GM12873 (cell line): Measurements from ENCODE around the gene PDP2.
A peak's percentile ranks its signal among the peaks of the same experiment; 100 is the strongest.

ENCODE experiments used
- TF ChIP-seq, protein P1 (sequence below): IDR thresholded peaks from 2 replicates; pipeline ENCODE4 v1.5.1; 2012; ENCODE audit warnings: low read depth, mild to moderate bottlenecking, moderate library complexity, low read length, control low read depth; ENCODE audit not compliant: insufficient read depth; ENCODE audit errors: missing control alignments

The PDP2 gene

DNA sequence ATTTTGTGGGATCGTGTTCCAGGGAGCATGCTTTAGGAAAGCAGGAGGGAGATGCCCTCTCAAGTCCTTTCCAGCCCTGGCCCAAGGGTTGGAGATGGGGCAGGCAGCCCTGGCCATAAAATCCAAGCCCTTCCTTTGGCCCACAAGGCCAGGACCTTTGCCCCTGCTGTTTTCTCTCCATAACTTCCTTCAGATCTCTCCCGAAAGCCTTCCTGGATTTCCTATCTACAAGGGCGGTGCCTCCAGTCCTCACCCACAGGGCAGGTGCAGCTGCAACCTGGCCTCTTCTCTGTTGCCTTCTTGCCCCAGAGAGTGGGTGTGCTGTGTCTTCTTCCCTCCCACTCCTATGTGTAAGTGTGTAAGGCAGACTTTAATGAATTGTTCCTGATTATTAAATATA is 8.5 kb upstream of the PDP2 start:
- TF ChIP-seq, protein P1, sequence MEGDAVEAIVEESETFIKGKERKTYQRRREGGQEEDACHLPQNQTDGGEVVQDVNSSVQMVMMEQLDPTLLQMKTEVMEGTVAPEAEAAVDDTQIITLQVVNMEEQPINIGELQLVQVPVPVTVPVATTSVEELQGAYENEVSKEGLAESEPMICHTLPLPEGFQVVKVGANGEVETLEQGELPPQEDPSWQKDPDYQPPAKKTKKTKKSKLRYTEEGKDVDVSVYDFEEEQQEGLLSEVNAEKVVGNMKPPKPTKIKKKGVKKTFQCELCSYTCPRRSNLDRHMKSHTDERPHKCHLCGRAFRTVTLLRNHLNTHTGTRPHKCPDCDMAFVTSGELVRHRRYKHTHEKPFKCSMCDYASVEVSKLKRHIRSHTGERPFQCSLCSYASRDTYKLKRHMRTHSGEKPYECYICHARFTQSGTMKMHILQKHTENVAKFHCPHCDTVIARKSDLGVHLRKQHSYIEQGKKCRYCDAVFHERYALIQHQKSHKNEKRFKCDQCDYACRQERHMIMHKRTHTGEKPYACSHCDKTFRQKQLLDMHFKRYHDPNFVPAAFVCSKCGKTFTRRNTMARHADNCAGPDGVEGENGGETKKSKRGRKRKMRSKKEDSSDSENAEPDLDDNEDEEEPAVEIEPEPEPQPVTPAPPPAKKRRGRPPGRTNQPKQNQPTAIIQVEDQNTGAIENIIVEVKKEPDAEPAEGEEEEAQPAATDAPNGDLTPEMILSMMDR: no peak

DNA sequence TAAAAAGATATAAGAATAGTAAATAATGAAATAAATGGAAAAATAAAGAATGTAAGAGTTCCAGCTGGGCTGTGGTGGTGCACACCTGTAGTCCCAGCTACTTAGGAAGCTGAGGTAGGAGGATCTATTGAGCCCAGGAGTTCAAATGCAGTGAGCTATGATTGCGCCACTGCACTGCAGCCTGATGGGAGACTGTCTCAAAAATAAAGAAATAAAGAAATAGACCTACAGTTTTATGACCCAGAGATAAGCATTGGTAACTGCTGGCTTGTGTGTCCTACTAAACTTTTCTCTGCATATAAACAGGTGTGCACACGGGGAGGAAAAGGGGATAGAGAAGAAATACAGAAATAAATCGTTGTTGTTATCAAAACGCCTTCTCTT is 7.8 kb upstream of the PDP2 start:
- TF ChIP-seq, protein P1: no peak

DNA sequence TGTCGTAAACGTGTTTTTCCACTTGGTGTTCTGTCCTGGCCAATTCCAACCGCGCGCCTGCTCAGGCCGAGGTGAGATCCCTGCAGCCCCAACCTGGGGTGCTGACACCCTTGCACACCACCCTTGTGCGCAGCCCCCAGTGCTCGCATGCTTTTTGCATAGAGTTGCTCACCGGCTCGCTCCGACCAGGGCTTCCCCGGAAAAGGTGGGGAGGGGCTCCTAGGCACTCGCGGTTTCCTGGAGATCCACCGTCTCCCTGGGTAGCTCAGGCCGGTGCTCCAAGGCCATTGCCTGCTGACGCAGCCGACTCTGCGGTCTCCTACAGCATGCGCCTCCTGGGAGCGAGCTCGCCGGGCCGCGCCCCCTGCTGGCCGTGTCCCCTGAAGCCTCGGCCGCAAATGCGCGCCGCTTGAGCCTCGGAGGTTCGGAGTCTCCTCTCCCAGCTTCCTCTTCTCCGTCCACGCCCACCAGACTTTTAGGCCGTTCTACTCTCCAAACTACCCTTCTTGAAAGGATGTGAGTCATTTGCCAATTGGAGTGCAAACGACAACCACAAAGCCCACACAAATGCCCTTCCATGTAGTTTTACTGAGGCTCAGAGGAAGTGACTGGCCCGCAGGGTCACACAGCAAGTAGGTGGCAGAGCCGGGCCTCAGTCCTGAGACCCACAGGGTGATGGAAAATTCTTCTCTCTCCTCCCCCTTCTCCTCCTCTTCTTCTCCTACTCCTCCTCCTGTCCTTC is 7.2 kb upstream of the PDP2 start:
- TF ChIP-seq, protein P1: peak; percentile 93

DNA sequence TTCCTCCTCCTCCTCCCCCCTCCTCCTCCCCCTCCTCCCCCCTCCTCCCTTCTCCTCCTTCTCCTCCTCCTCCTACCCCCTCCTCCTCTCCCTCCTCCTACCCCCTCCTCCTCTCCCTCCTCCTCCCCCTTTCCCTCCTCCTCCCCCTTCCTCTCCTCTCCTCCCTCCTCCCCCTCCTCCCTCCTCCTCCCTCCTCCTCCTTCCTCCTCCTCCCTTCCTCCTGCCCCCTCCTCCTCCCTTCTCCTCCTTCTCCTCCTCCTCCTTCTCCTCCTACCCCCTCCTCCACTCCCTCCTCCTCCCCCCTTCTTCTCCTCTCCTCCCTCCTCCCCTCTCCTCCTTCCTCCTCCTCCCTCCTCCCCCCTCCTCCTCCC is 6.6 kb upstream of the PDP2 start:
- TF ChIP-seq, protein P1: no peak

DNA sequence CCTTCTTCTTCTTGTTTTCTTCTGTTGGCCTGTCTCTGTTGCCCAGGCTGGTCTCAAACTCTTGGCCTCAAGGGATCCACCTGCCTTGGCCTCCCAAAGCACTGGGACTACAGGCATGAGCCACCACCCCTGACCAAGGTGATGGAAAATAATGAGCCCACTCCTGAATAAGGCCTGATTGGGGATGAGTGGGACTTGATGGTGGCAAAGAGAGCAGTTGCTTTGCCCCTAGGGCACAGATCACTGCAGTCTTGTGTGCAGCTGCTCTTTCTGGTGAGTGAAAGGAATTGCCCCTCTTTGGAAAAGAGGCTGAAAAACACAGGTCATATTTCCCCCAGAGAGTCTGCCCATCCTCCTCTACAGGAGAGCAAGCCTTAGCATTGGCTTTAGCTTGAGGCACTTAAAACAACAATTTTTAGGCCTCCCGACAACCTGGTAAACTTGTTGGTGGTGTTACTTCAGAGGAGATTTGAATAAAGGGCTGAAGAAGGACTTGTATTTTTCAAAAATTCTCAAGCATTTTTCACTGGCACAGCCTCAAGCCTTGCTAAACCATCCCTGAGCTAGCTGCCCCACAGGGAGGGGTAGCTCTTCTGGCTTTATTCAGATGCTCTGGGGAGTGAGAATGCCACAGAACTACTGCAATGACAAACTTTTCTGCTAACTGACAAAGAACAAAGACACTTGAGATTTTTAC is 6.1 kb upstream of the PDP2 start:
- TF ChIP-seq, protein P1: no peak

DNA sequence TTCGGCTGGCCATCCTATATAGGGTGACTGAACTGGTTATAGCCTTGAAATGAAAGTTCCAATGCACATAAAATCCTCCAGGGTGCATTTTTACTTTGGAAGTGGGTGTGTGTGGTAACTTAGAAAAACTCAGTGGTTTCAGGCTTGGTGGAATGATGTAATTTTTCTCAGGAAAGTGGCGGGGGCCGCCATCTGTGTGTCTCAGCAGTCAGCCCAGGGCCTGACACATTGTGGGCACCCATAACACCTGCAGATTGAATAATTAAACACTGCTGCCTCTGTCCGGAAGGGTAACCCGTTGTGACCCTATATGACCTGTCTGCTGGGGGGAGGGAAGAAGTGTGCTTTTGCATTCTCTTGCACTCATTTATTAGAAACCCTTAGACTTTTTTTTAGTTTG is 2.2 kb upstream of the PDP2 start:
- TF ChIP-seq, protein P1: no peak

DNA sequence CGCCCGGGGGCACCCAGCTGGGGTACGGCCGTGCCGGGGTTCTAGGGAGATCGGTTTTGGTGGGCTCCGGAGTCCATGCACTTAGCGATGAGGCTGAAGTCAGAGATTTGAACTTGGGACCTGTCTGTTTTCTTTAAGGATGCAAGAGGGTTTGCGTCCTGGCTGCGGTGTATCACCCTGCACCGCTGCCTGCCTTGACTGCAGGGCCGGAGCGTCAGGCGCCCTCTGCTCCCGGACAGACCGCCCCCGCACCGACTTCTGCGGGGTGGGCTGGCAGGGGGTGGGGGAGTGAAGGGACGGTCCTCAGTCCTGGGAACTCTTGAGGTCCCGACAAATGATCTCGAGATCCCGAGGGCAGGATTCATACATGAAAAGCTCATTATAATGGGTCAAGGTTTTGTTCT is 701 bp downstream of the PDP2 start:
- TF ChIP-seq, protein P1: no peak
